A673 (cell line): ENCODE results near the gene ST8SIA1. TPM values are rescaled to one million over a fixed set of nuclear protein-coding genes. Genes with fewer than 3 reads are reported as not detected.

Source experiments
- BruUV-seq: library from RNA; stranded (reverse); fragments of 400-500 nt; replicated peaks from 2 replicates; lab custom pipeline; 2021; lab: Mats Ljungman, UMichigan
- CTCF ChIA-PET: fragments of 300-600 bp; sonication (Branson Sonifier 250); formaldehyde crosslinking; loops from one replicate; lab custom pipeline; 2022; ENCODE audit warnings: antibody characterized with exemption; lab: Charles Lee
- POLR2A ChIA-PET: fragments of 300-600 bp; sonication (Branson Sonifier 250); formaldehyde crosslinking; loops from one replicate; lab custom pipeline; 2022; ENCODE audit warnings: antibody characterized with exemption; ENCODE audit not compliant: low non-redundant PET; lab: Charles Lee
- DNase-seq: peaks from one replicate; pipeline ENCODE4 v3.0.0-alpha.2; 2015; ENCODE audit warnings: low spot score
- H3K27ac ChIP-seq: fragments of 200-600 bp; sonication (generic); 2 replicates; pipeline ENCODE4 v1.5.1; 2016; ENCODE audit warnings: mixed run types, low read depth, mild to moderate bottlenecking, mixed read lengths, antibody characterized with exemption, low read length; ENCODE audit not compliant: poor library complexity, severe bottlenecking
- H3K27me3 ChIP-seq: fragments of 200-600 bp; sonication (generic); replicated peaks from 2 replicates; pipeline ENCODE4 v1.6.1; 2017; ENCODE audit warnings: mixed run types, low read depth, mild to moderate bottlenecking, mixed read lengths, antibody characterized with exemption, low read length; ENCODE audit not compliant: insufficient read depth, poor library complexity
- H3K36me3 ChIP-seq: fragments of 200-600 bp; sonication (generic); 2 replicates; pipeline ENCODE4 v1.6.1; 2016; ENCODE audit warnings: mixed run types, mild to moderate bottlenecking, mixed read lengths, antibody characterized with exemption, low read length; ENCODE audit not compliant: insufficient read depth, poor library complexity, severe bottlenecking
- H3K4me1 ChIP-seq: fragments of 200-600 bp; sonication (generic); 2 replicates; pipeline ENCODE4 v1.6.1; 2017; ENCODE audit warnings: mixed run types, mild to moderate bottlenecking, mixed read lengths, antibody characterized with exemption, low read length; ENCODE audit not compliant: insufficient read depth, poor library complexity, severe bottlenecking
- H3K4me3 ChIP-seq: fragments of 200-600 bp; sonication (generic); 2 replicates; pipeline ENCODE4 v1.5.1; 2016; ENCODE audit warnings: low read depth, mixed run types, mild to moderate bottlenecking, mixed read lengths, low read length; ENCODE audit not compliant: poor library complexity, severe bottlenecking
- H3K9me3 ChIP-seq: fragments of 200-600 bp; sonication (generic); 2 replicates; pipeline ENCODE4 v1.6.1; 2016; ENCODE audit warnings: mixed run types, low read depth, mild to moderate bottlenecking, mixed read lengths, antibody characterized with exemption, low read length; ENCODE audit not compliant: poor library complexity, severe bottlenecking
- EZH2 ChIP-seq: fragments of 200-600 bp; sonication (generic); IDR thresholded peaks from 2 replicates; pipeline ENCODE4 v1.6.1; 2017; ENCODE audit warnings: borderline replicate concordance, low read depth, mild to moderate bottlenecking, mixed read lengths, antibody characterized with exemption, low read length; ENCODE audit not compliant: poor library complexity, severe bottlenecking
- intact Hi-C: fragments of 100-400 bp; cut with micrococcal nuclease; formaldehyde crosslinking; loops from one replicate; pipeline ENCODE4 v1.10.0; 2022; ENCODE audit not compliant: unreplicated experiment
- total RNA-seq: library from RNA; stranded (reverse); gene quantifications from 2 replicates; pipeline ENCODE4 v1.2.3, GENCODE V29; 2021
- TF ChIP-seq, protein P1 (sequence below): fragments of 300-800, 200-600 bp; sonication (generic); conservative IDR thresholded peaks from 2 replicates; pipeline ENCODE4 v1.5.1; 2017; ENCODE audit warnings: low read depth, mild to moderate bottlenecking, antibody characterized with exemption, low read length, moderate library complexity, mixed read lengths

The ST8SIA1 gene
- total RNA-seq, 1 experiment from 2014 or later: 0.28 TPM

DNA sequence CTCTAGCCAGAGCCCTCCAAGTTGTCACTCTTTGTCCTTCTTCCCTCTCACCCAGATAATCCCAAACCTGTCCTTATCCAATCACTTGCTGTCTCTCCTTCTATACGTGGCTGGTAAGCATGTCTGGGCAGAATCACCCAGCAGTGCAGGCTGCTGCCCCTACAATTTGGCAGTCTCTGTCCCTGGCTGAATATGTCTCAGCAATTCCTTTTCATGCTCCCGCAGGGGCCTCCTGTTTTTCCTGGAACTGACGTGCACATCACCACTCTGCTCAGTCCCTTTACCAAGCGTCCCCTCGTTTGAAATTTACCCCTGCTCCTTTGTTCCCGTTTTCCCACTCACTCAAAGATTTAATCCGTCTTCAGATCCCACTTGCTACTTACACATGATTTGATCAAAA is 80.0 kb downstream of the ST8SIA1 start:
- H3K27me3 ChIP-seq: no peaks in the 10 kb centered on the region
- DNase-seq: no peak
- BruUV-seq: no TSS peak
- no peaks in the 10 kb centered on the region for H3K4me1 ChIP-seq
- TF ChIP-seq, protein P1, sequence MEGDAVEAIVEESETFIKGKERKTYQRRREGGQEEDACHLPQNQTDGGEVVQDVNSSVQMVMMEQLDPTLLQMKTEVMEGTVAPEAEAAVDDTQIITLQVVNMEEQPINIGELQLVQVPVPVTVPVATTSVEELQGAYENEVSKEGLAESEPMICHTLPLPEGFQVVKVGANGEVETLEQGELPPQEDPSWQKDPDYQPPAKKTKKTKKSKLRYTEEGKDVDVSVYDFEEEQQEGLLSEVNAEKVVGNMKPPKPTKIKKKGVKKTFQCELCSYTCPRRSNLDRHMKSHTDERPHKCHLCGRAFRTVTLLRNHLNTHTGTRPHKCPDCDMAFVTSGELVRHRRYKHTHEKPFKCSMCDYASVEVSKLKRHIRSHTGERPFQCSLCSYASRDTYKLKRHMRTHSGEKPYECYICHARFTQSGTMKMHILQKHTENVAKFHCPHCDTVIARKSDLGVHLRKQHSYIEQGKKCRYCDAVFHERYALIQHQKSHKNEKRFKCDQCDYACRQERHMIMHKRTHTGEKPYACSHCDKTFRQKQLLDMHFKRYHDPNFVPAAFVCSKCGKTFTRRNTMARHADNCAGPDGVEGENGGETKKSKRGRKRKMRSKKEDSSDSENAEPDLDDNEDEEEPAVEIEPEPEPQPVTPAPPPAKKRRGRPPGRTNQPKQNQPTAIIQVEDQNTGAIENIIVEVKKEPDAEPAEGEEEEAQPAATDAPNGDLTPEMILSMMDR: no peak
- TF ChIP-seq EZH2: no peak
- ChIA-PET POLR2A (no interaction called here), CTCF (no interaction called here)
- intact Hi-C loops: no loop called here
- no peak overlapping the region for H3K4me3 ChIP-seq
- no peak overlapping the region for H3K27ac ChIP-seq
- no peaks in the 10 kb centered on the region for H3K36me3 ChIP-seq
- H3K9me3 ChIP-seq: no peaks in the 10 kb centered on the region

GRCh38 chr12:22252057-22252456 is 82.5 kb downstream of the ST8SIA1 start:
- ChIA-PET POLR2A (no interaction called here), CTCF (no interaction called here)
- Histone ChIP-seq H3K27me3 (no peaks in the 10 kb centered on the region), H3K27ac (no peak overlapping the region), H3K36me3 (no peaks in the 10 kb centered on the region), H3K4me3 (no peak overlapping the region), H3K4me1 (no peaks in the 10 kb centered on the region), H3K9me3 (no peaks in the 10 kb centered on the region)
- no peak for DNase-seq
- intact Hi-C loops: no loop called here
- no TSS peak for BruUV-seq
- TF ChIP-seq, protein P1: no peak
- TF ChIP-seq EZH2: no peak

DNA sequence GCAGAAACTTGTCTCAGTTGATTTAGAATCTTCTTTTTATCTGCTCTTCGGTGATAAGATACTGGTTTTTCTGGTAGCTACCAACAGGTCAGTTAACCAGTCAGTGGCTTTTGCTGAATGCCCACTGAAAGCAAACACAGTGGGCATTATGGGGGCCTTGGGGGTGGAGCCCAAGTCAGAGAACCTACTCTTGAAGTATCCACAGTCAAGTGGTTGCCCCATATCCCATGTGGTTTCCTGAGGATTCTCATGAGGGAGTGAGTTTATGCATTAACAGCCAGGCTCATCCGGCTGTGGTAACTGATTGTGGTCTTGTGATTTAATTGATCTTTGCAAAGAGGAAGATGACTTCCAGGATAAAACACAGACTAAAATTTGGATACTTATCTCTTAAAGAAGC is 83.7 kb downstream of the ST8SIA1 start:
- intact Hi-C loops: no loop called here
- H3K36me3 ChIP-seq: no peaks in the 10 kb centered on the region
- DNase-seq: no peak
- no peak overlapping the region for H3K4me3 ChIP-seq
- CTCF ChIA-PET: no interaction called here
- H3K4me1 ChIP-seq: no peaks in the 10 kb centered on the region
- TF ChIP-seq EZH2: no peak
- TF ChIP-seq, protein P1: no peak
- no peak overlapping the region for H3K27ac ChIP-seq
- no peaks in the 10 kb centered on the region for H3K9me3 ChIP-seq
- no peaks in the 10 kb centered on the region for H3K27me3 ChIP-seq
- BruUV-seq: no TSS peak
- POLR2A ChIA-PET: no interaction called here
